Erythroblast (primary cell): ENCODE results near the gene CKM.
"Not testable (repeated sequence)": the region's sequence is repeated elsewhere in the genome, so short reads cannot be mapped to it uniquely, and the experiment has no call there.

Experiments used
- GATA1 ChIP-seq: IDR thresholded peaks from 2 replicates; pipeline ENCODE4 v1.6.1; 2011; ENCODE audit warnings: low read depth, mild to moderate bottlenecking, control low read depth, low read length, moderate library complexity
- POLR2A ChIP-seq: IDR thresholded peaks from 2 replicates; pipeline ENCODE4 v1.6.1; 2011; ENCODE audit warnings: mild to moderate bottlenecking, low read length

GRCh38 chr19:45309322-45309721 lies 13.4 kb downstream of the CKM start:
- not testable (repeated sequence) for TF ChIP-seq POLR2A, GATA1
